ENCODE data around the gene PEX11G.

The PEX11G gene

DNA sequence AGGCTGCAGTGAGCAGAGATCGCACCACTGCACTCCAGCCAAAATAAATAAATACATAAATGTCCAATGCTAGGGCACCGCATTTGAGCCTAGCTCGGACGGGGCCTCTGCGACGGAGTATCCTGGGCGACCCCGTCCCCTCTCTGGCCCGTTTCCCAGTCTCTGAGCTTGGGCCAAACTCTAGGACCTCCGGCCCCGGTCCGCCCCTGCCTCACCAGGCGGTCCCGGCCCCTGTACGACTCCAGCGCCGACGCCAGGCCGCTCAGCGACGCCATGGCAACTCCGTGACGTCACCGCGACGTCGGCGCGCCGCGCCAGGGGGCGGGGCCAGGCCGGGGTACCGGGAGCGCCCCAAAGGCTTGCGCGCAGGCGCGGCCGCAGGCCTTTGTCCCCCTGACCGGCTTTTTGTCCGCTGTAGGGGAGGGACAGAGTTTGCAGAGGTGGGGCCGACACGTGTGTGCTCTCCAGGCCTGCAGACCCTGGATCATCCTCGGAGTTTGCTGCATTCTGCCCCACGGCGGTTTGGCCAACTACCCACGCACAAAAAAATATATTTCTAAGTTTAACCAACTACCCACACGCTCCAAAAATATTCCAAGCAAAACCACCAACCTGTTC lies at the start of gene PEX11G:
Gene PEX11G (minus strand): TSS at position 300 of the 618 bp plus-strand sequence. CDS start 25 bp downstream, at position 275.
- peak; percentile 93 for DNase-seq

GRCh38 chr19:7535998-7536695 lies 47.3 kb upstream of the PEX11G start:
- no peak for DNase-seq

GRCh38 chr19:7535047-7535997 lies 46.5 kb upstream of the PEX11G start, which contains the start of gene PNPLA6:
Gene PNPLA6, plus strand, starts transcription at chr19:7535717. Its CDS starts 72 bp downstream, at chr19:7535789.
- peak; percentile 97 for DNase-seq

GRCh38 chr19:7534531-7535046 lies 45.8 kb upstream of the PEX11G start:
- peak; percentile 59 for DNase-seq

DNA sequence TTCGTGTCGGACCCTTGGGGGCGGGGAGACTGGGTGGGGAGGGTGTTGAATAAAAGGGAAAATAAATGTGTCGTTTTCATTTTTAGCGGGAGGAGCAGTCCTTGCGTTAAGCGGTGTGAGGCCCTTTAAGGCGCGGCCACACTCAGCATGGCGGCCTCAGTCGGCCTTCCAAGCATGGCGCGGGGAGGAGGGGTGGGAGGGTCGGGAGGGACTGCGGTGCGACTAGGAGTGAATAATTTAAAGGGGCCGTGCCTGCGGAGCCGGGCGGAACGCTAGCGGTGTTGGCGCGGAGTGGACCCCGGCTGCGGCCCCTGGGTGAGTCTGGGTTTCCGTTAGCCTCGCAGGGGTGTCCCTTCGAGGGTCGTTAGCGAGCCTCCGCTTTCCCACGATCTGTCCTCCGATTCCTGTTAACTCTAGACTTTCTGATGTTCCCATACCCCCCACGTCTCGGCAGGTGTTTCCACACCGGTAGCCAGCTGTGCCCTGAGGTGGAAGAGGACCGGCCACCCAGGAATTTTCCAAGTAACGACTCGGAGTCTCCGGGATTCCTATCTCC lies 45.2 kb upstream of the PEX11G start:
- peak; percentile 88 for DNase-seq

DNA sequence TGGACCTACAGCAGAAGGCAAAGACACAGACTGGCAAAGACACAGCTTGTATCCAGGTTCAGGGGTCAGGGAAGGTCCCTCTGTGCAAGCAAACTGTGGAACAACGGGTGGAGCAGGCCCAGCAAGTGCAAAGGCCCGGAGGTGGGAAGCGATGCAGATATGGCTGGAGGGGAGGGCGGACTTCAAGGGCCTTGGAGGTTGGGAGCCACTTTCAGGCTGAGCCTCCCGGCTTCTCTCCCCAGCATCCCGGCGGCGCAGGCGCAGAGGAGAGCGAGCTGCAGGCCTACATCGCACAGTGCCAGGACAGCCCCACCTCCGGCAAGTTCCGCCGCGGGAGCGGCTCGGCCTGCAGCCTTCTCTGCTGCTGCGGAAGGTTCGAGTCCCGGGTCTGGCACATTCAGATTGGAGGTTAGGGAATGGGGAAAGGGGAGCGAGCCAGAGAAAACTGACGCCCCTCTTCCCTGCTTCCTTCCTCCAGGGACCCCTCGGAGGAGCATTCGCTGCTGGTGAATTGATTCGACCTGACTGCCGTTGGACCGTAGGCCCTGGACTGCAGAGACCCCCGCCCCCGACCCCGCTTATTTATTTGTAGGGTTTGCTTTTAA lies 44.5 kb upstream of the PEX11G start:
- no peak for DNase-seq

GRCh38 chr19:7529610-7530490 lies 41.0 kb upstream of the PEX11G start:
- no peak for DNase-seq

DNA sequence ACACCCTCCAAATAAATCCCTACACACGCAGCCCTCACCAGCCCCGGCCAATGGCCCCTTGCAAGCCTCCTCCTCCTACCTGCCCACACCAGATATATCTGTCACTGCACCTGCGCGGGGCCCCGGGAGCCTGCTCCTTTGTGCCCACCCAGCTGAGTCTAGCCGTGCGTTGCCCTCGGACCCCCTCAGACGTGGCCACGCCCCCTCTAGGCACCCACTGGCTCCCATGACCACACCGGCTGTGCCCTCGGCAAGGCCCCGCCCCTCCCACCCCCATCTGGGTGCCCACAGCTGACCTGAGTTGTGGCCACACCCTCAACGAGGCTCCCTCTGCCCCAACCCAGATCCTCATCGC lies 40.4 kb upstream of the PEX11G start:
- DNase-seq = no peak

DNA sequence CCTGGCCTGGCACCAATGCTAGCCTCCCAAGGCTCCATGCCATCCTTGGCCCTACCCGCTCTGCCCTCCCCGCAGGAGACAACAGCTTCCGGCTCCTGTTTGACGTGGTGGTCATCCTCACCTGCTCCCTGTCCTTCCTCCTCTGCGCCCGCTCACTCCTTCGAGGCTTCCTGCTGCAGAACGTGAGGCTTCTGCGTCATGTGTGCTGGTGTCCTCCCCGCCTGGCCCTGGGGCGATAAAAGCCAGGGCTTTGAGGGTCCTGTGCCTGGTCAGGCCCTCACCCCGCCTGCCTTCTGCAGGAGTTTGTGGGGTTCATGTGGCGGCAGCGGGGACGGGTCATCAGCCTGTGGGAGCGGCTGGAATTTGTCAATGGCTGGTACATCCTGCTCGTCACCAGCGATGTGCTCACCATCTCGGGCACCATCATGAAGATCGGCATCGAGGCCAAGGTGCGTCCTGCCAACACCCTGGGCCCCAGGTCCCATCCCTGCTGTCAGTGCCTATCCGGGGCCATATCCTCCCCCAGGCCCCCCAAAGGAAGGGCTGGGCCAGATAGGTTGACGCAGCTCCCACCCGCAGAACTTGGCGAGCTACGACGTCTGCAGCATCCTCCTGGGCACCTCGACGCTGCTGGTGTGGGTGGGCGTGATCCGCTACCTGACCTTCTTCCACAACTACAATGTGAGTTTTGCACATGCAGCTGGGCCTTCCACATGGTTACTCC lies 39.8 kb upstream of the PEX11G start:
- no peak for DNase-seq

- no peak for DNase-seq
Observed at GRCh38 chr19:7528192-7528519, 39.3 kb upstream of the PEX11G start.

- no peak for DNase-seq
Observed at GRCh38 chr19:7527516-7528191, 38.8 kb upstream of the PEX11G start.

DNA sequence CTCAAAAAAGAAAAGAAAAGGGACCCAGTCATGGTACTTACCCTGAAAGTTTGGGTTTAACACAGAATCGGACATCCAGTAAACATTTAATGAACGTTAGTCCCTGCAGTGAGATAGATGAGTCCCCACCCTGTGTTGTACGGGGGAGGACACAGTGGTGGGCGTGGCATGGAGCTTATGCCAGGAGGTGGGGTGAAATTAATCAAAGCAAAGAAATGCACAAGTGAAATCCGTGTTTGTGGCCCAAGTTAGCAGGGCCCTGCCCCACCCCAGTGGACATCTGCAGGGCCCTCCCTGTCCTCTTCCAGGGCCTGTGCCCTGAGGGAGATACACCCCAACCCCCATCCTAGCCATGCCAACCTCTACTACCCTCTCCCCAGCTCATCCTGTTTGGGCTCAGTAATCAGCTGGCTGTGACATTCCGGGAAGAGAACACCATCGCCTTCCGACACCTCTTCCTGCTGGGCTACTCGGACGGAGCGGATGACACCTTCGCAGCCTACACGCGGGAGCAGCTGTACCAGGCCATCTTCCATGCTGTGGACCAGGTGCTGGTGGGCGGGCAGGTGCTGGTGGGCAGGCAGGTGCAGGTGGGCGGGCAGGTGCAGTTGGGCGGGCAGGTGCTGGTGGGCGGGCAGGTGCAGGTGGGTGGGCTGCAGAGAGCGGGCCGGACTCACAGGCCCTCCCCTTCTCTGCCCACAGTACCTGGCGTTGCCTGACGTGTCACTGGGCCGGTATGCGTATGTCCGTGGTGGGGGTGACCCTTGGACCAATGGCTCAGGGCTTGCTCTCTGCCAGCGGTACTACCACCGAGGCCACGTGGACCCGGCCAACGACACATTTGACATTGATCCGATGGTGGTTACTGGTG lies 37.5 kb upstream of the PEX11G start:
- no peak for DNase-seq

- DNase-seq = no peak
Observed at GRCh38 chr19:7524992-7525739, 36.3 kb upstream of the PEX11G start.

DNA sequence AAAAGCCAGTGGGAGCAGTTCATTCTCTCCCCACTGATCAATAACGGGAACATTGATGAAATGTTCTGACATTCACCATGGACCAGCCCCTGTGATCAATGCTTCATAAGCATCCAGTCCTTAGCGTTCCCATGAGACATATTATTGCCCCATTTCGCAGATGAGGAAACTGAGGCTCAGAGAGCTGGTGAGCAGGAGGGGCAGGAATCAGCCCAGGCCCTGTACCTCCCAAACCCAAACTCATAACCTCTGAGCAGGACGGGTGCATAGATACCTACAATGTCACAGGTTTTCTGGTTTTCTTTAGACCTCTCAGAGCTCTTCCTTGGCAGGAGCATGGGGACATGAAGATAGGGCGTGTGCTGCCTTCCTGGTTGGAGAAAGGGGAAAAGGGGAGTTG lies 35.7 kb upstream of the PEX11G start:
- DNase-seq = no peak

GRCh38 chr19:7522923-7523667 lies 34.3 kb upstream of the PEX11G start:
- no peak for DNase-seq

DNA sequence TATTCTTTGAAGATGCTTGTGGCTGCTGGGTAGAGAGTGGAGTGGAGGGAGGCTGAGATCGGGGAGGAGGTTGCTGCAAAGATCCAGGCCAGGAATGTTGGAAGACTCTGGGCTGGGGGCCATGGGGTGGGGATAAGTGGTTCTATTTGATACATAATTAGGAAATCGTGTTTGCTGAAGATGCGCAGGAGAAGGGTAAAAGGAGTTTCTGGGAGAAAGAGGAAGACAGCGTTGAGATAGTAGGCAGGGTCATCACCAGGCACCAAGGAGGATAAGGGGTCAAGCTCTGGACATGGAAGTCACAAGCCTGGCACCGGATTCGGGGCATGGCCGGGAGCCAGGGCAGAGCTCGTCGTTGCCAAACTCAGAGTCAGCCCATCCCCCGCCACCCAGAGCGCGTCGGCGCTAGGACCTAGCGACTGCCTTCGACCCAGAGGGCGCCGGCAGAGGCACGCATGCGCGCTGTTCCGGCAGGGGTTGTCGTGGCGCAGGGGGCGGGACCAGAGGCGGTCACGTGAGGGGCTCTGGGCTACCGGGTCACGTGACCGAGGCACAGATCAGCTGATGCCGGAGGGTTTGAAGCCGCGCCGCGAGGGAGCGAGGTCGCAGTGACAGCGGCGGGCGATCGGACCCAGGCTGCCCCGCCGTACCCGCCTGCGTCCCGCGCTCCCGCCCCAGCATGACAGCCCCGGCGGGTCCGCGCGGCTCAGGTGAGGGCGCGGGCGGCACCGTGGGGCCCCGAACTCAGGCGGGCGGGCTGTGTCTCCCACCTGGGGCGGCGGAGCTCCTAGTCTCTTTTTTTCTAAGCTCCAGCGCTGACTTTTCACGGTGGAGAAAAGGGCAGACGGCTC lies 33.5 kb upstream of the PEX11G start, which contains the start of gene MCOLN1:
Gene MCOLN1 (plus strand): TSS at position 553 of the 851 bp plus-strand sequence. CDS start 127 bp downstream, at position 680.
- DNase-seq = peak; percentile 100
